ENCODE results near the gene CPPED1.

- no peak for TF ChIP-seq EZH2phosphoT487 (IDR thresholded peaks at IDR 0.05; ENCODE audit: borderline replicate concordance, low read length)
- no peak for TF ChIP-seq CTCF (IDR thresholded peaks at IDR 0.05; ENCODE audit: low read depth, low read length, poor library complexity, severe bottlenecking)
Measured at GRCh38 chr16:12688951-12689850, 114.5 kb downstream of the CPPED1 start.
